CD4-positive, alpha-beta T cell treated with Interleukin-17A for 4 hours (primary cell): ENCODE data around the gene ABCA4.

Experiments used
- DNase-seq: peaks from one replicate; pipeline ENCODE4 v3.0.0-alpha.2; 2020; ENCODE audit warnings: mixed read lengths

Gene ABCA4

DNA sequence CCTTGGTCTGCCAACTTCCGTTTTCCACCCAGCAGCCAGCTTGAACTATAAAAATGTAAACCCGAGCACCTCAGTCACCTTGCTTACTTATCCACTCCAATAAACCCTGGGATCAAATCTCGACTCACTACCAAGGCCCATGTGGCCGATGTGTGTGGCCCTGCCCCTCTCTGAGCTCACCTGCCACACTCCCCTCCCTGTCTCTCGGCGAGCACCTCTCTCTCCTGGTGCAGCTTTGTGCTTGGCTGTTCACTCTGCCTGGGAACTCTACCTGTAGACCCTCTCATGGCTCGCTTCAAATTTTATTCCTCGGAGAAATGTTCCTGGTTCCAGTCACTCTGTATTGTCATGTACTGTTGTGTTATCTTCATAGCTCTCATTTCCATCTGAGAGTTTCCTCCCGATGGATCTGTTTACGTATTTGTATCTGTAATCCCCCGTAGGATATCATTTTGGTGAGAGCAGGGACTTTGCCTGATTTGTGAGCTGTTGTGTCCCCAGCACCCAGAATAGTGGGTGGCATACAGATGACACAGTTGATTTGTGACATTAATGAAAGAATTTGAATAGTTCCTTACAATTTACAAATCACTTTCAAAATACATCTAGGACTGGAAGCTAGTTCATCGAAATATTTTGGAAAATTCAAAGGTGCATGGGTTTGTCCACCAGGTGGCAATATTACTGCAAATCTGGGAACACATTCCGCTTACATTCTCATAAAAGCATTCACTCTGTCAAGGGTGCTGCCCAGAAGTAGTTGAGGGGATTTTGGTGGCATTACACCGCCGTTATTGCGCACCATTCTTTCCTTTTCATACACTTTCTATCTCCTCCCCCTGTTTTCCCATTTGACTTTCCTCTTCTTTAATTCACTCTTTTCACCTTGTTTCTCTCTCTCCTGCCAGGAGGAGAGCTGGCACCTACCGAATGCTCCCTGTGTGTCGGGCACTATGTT, 95.3 kb downstream of the ABCA4 start:
- DNase-seq, result no peak

DNA sequence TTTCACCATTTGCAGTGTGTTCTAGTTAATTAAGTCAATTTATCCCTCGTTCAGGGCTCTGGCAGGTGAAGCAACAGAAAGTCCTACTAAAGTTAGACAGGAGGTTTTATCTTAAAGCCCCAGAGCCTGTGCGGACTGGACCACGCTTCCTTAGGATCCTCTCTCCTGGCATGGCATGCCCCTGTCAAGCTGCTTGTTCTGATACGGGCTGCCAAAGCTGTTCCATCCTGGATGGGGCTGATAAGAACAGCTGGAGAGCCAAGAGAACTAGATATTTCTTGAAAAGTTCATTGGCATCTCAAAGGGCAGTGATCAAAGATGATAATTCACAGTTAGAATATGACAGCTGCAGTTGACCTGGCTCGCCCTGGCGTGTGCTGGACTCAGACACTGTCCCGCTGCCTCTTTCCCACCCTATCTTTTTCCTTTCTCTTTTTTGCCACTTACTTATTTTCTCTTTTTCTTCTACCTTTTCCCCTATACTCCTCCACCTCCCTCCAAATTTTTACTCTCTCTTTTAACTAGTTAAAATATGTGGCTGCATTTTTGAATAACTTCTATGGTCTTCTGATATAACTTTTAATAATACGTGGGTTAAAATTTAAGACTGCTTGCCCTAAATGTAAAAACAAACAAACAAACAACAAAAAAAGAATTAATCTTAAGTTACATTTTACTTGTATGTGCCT, 96.7 kb downstream of the ABCA4 start:
- DNase-seq, result no peak

DNA sequence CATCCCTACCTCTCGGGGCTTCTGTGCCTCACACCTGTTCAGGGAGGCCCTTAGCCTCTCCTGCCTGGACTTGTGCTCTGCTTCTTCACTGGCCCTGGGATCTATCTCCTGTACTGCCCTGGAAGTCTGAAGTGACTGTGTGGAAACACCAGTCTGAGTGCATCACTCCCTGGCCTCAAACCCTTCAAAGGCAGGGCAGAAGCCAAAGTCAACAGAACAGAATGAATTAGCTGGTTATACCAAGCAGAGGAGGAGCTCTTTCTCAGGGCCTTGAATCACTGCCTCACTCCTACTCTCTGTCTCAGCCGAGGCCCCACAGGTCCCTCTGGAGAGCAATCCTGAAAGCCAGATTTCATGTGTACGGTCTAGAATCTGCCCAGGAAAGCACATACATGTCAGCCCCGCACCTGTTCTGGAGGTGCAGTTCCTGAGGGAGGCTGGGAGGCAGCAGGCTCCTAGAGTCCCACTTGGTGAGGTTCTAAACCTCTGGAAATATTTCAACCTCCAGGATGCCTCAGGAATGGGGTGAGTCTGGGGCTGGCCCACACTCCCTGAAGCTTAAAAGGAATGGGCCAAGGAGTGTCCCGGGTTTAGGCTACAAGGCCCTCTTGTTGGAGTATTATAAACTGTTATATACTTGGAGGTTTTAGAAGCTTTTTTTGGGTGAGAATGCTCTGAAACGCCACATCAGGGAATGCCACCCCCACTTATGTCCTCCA, 98.3 kb downstream of the ABCA4 start:
- no peak for DNase-seq

DNA sequence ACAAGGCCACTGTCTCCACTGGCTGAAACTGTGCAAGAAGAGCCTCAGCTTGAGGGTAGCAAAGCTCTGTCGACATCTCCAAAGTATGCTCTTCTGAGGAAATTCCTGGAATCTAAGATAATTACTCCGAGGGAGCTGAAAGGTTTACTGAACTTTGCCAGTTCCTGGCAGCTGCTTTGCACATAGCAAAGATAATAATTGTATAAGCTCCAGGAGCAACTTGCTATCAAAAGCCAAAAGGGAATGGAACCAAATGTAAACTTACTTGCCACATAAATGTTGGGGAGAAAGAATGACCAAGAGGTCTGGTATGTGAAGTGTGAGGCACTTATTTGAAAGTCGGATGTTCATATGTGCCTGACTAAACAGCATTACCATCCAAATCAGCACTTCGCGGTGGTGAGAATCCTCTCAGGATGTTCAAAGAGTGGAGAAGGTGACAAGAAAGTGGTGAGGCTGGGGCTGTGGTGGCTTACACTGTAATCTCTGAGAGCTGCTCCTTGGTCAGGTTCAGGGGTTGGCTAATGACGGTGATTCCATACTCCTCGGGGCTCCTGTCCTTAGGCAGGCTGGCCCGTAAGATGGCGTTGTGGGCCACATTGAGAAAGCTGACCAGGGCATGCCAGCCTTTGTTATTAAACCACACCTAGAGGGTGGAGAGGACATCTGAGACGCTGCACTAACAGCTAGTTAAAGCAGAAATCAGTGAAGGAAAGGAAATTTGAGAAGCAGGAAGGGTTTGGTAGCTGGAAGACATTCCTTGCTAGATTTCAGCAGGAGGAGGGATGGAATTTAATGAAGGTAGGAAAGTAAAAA, 100.0 kb downstream of the ABCA4 start:
- no peak for DNase-seq

DNA sequence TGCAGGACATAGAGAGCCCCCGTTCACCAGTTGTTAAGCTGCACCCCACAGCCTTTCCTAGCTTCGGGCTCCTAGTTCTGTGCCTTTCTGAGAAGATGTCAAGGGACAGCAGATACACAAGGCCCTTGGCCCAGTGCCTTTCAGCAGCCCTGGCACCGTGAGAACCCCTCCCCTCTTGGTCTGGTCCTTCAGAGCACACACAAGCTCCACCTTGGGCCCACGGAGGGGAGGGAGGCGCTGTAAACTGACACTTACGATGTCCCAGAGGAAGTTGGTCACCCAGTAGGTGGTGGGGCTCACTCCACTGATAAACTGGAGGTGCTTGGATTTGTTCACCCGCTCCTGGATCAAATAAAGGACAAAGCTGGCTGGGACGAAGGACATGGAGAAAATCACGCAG, 101.6 kb downstream of the ABCA4 start:
- no peak for DNase-seq

DNA sequence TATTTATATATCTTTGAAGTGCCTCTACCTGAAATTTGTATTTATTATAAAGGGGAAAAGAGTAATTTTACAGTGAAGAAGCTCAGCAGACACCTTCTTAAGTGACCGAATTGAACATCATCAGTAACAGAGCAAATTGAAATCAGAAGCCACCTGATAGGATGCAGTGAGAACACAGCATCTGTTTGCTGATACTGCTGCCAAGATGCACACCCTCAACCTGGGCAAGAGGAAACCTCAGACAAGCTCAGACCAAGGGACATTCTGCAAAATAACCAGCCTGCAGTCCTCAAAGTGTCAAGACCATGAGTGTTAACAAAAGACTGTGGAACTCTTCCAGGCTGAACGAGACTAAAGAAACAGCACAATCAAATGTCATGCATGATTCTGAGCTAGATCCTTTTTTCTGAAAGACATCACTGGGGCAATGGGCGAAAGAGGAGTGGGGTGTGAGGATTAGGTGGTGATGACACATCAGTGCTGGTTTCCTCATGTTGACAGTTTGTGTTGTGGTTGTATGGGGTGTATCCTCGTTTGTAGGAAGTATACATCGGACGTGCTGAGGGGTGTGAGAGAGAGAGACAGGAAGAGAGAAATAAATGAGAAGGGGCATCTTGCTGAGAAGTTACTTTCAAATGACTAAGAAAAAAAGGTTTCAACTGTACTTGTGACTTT, 103.7 kb downstream of the ABCA4 start:
- DNase-seq, result no peak

DNA sequence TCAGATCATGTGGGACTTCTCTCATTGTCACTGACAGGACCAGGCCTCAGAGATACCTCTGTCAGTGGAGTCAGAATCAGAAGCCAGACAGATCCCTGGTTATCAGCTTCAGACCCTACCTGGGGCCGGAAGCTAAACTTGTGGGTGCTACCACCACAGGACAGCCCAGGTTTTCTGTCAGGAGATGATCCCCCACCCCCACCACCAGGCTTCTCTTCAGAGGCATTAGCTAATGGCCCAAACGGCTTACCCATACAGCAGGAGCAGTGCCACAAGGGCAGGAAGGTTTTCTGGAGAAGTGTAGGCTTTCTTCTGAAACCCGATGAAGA, 105.5 kb downstream of the ABCA4 start:
- no peak for DNase-seq

DNA sequence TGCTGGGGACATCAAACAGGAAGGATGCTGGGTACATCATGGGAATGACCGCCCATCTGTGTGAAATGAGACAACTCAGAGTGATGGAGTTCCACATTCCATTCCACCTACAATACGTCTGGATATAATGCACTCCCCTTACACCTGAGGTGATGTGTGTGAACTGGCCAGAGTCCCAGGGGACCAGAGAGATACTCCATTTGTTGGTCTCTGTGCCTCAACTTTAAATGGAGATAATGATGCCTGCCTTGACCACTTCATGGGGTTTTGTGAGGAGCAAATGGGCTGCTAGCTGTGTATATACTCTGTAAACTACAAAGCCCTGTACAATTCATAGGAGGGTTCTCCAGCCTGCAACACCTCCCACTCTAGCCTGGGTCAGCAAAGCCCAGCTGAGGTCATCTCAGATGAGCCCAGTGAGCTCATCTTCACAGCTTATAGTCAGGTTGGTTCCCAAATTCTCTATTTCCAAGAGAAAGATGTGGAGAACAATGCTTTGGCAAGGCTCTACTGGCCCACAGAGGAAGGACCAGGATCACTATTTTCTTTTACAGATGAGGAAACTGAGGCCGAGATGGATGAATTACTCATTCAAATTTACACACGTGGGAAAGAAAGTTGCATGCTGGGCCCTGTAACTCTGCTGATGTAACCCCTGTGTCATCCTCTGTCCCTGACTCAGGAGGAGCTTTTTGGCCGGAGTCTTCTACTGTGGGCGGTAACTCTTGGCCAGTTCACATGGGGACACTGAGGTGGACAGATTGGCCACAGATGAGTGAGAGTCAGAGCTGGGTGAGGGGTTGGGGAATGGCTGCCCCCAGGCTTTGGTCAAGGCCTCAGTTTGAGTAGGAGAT, 106.1 kb downstream of the ABCA4 start:
- no peak for DNase-seq

DNA sequence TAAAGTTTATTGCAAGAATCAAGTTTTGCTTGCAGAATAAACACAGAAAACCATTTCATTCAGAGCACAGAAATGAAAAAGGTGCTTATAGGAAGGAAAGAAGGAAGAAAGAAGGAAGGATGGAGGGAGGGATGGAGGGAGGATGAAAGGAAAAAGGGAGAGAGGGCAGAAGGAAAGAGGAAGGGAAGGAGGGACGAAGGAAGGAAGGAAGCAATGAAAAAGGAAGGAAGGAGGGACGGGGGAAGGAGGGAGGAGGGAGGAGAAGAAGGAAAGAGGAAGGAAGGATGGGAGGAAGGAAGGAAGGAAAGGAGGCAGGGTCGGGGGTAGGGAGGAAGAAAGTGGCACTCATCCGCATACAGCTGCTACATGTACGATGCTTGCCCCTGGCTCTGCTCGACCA, 106.9 kb downstream of the ABCA4 start:
- DNase-seq, result no peak

DNA sequence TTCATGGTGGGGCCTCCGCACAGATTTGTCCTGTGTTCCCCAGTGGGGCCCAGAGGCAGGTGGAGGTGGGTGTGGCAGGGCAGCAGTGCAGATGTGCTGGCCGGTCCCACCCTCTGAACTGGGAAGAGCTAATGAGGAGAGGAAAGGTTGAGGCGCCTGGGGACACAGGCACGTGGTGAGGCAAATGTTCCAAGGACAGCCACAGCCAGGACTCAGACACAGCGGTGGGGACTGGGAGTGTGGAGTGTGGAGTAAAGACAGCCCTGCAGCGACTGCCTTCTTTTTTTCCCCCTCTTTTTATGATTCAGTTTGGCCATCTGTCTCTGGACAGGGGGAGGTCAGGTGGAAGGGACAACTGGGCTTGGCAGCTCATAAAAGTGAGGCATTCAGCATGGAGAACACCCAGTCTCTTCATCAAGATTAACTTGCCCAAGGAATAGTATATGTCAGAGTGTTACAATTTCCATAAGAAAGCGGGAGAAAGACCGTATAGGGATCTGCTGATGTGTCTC, 107.5 kb downstream of the ABCA4 start:
- DNase-seq, result no peak

DNA sequence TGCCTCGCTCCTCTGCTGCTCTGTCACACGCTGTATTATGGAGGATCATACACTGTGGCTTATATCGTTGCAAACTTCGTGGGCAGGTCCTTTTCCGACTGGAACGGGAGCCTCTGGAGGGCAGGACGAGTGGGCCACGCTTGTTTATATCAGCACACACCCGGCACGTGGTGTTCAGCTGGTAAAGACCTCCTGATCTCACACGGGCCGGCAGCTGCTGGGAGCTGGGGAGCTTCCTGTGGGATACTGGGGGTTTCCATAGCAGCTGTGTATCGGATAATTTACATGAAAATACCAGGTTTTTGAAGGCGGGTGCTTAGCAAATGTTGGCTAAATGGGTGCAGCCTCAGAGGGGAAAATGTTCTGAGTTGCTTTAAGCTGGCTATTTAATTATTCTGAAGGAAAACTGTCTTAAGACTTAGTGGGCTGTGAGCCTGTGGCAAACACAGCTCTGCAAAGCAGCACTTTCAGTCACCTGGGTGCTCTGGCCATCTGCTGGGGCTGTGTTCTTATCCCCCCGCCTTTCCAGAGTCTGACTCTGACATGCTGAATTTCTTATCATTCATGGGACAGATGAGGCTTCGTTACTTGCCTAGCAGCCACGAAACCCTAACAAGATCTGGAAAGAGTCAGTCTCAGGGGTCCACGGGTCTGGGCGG, 108.1 kb downstream of the ABCA4 start:
- DNase-seq, result no peak

DNA sequence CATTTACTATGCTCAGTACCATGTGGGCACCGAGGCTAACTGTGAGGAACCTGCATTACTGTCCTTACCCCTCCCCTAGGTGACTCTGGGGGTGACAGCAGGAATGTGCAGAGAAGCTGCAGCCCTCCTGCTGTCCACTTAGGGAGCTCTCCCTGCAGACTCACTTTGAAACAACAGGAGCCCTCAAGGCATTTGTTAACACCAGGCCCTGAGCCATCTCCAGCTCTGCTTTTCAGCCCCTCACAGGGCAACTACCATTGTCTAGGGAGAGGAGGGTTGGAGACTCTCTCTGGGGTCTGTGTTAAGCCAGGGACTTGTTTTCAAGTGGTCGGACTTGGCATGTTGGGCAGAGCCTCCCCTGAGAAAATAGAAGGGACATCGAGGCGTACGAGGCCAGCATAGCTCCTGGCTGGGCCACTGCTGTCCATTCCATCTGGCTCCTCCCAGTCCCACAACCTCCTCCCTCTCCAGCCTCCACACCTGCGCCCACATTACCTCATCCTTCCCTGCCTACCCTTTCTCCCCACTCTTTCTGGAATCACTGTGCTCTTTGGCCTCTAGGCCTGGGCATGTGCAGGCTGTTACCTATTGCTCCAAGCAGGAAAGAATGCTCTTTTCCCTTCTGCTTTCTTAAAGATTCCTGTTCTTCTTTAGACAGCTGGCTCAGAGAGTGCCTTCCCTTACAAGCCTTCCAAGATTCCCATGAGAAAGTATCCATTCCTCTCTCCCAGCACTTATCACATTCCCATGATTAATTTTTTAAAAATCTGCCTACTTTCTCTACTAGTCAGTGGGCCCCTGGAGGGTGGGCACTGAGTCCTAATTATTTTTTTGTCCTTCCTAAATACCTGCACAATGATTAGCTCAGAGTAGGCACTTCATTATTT, 109.0 kb downstream of the ABCA4 start:
- DNase-seq, result no peak

DNA sequence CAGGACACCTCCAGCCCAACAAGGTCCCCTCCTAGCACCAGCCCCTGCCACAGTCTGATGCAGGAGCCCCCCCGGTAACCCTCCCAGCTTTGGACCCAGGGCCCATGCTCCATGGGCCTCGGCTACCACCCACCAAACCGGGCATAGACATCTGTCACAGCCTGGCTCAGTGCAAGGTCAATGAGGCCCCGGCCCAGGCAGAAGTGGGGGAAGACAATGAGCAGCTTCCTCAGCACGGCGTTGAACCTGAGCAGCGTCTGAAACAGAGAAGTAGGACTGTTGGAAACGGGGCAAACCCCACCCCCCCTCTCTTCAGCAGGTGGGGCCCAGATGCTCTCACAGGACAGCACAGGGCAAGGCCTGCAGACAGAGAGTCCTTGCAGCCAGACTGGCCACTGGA, 109.8 kb downstream of the ABCA4 start:
- no peak for DNase-seq

DNA sequence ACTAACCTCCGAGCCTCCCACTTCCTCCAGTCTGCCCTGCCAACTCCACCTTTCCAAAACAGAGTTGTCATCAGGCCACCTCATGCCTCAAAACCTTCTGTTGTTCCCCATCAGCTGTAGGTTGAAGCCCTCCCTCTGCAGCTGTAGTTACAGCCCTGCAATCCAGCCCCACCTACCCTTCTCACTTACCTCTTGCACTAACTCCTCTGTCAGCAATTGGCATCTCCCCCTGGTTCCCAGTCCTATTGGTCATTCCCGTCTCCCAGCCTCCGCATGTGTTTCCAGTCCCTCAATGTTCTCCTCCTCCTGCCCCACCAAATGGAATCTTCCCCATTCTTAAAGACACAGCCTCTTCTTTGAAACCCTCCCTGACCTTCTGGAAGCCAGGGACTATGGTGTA, 111.6 kb downstream of the ABCA4 start:
- DNase-seq, result no peak

DNA sequence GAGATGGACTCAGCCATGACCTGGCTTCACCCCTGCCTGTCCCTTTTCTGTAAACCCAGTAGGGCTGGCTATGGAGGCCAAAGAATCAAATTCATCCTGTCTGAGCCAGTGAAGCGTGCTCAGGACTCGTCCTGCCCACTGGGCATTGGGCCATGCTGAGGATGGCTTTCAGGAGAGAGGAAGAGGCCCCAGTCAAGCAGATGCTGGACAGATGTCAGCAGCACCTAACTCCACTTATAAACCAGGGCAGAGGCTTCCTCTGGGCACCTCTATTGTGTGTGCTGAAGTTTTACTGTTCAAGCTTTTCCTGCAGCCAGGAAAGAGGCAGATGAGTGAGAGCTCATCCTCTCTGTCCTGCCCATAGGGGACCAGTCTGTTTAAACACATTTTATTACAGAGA, 114.3 kb downstream of the ABCA4 start:
- DNase-seq, result no peak

DNA sequence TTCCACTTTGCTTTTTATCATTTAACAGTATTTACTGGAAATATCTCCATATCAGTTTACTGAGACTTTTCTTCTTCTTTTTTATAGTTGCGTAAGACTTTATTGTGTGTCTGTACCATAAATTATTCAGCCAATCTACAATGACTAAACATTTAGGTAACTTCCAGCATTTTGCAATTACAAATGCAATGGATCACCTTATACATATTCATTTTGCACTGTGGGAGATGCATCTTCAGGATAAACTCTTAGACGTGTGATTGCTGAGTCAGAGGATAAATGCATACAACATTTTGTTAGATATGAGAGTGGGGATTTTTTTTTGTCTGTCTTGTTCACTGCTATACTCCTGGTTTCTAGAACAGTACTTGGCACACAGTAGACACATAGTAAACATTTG, 116.0 kb downstream of the ABCA4 start:
- no peak for DNase-seq

DNA sequence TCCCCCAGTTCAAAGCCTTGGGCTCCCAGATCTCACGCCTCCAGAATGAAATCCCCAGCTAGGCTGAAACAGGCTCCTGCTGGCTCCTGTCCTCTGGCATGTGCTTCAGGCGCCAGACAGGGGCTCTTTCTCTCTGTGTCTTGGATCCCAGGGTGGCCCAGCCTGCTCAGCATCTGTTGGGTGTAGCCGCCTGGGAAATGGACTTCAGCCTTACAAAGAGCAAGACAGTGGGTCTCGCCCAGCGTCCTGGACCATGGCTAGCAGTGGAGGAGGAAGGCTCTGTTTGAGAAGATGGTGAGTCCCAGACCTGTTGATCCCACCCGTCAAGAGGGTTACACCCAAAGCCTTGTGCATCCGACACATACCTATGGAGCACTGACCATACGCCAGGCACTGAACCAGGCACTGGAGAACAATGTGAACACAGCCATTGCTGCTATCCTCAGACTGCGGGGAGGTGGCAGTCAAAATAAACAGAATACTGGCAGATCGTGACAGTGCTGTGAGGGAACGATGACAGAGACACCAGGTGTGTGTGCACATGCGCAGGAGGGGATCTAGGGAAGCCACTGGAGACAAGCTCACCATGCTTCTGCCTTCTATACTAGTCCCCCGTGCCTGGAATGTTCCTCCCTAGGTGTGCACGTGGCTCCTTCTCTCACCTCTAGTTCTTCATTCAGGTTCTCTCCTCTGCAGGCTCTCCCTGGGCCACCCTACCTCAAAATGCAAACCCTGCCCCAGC, 118.7 kb downstream of the ABCA4 start:
- DNase-seq, result no peak

DNA sequence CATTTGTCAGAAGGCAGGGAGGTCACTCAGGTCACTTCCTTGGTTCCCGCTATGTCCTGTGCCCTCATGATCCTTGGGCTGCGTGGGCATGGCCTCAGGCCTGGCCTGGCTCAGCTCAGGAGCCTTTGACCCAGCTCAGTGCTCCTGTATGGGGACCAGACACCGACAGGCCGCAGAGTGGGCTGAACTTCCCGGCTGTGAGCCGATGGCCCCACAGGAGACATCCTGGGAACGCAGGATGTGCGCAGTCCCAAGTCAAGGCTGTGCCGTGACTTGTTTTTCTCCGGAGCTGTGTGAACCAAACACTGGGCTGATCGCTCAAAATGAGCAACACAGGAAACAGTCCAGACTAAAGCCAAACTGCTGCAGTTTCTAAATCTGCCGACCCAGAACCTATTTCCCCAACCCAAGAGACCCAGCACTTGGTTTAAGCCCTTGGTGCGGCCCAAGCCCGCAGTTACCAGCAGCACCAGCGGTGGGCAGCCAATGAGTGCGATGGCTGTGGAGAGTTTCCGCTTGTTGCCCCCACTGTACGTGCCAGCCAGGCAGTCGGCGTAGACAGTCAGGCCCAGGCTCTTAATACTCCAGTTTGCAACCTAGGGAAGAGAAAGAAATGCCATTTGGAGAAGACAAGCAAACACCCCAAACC, 119.4 kb downstream of the ABCA4 start:
- DNase-seq, result no peak
